A549 (cell line): Measurements from ENCODE around the gene ZBTB25. TPM values are rescaled to one million over a fixed set of nuclear protein-coding genes. Genes with fewer than 3 reads are reported as not detected.
"Not testable (repeated sequence)": the region's sequence is repeated elsewhere in the genome, so short reads cannot be mapped to it uniquely, and the experiment has no call there.

Source experiments
- ATAC-seq, 2 experiments: fragments of 200-7000 bp in 1 of 2; fragments of >200 bp in 1 of 2; cut with Nextera tagmentation in 1 of 2; cut with Tn5 transposase in 1 of 2; 3 replicates each; pipeline versions ENCODE4 v1.8.0 to v1.9.1; 2018 to 2020; ENCODE audit warnings: mild to moderate bottlenecking in 1 of 2, moderate library complexity in 1 of 2
- CTCF ChIA-PET: fragments of 300-600 bp; sonication (Branson Sonifier 250); formaldehyde crosslinking; extraction: SDS; loops from one replicate; lab custom pipeline; 2021; ENCODE audit warnings: antibody characterized with exemption, inconsistent platforms; lab: Yijun Ruan, JAX
- POLR2A ChIA-PET: fragments of 350-600 bp; formaldehyde crosslinking; extraction: SDS; loops from one replicate; lab custom pipeline; 2021; ENCODE audit warnings: antibody characterized with exemption, inconsistent platforms; lab: Yijun Ruan, JAX
- DNase-seq, 2 experiments: peaks; one replicate each; pipeline versions ENCODE4 v3.0.0 to v3.0.0-alpha.2; 2011 to 2016; ENCODE audit warnings: low read depth in 1 of 2, low spot score in 1 of 2
- FAIRE-seq: peaks from 2 replicates; lab custom pipeline; 2011; peaks lifted over from hg19 to GRCh38; lab: Jason Lieb, UNC
- H3K27ac ChIP-seq, 2 experiments: fragments of >200 bp; sonication (Bioruptor Twin); formaldehyde crosslinking; 3 replicates each; pipeline ENCODE4 v1.5.1; 2016 to 2017
- H3K4me1 ChIP-seq: fragments of >200 bp; sonication (Bioruptor Twin); formaldehyde crosslinking; 3 replicates; pipeline ENCODE4 v1.6.1; 2016
- H3K4me2 ChIP-seq: fragments of >200 bp; sonication (Bioruptor Twin); formaldehyde crosslinking; 3 replicates; pipeline ENCODE4 v1.6.1; 2016
- H3K4me3 ChIP-seq: fragments of >200 bp; sonication (Bioruptor Twin); formaldehyde crosslinking; 3 replicates; pipeline ENCODE4 v1.5.1; 2016
- H3K9me3 ChIP-seq: fragments of >200 bp; sonication (Bioruptor Twin); formaldehyde crosslinking; 3 replicates; pipeline ENCODE4 v1.6.1; 2016
- BCL3 ChIP-seq: fragments of >200 bp; sonication (Bioruptor Twin); formaldehyde crosslinking; IDR thresholded peaks from 3 replicates; pipeline ENCODE4 v1.6.1; 2016
- BHLHE40 ChIP-seq: IDR thresholded peaks from 2 replicates; pipeline ENCODE4 v1.6.1; 2012; ENCODE audit warnings: low read depth, low read length, inconsistent platforms
- CEBPB ChIP-seq, 2 experiments: fragments of >200 bp in 1 of 2; sonication (Bioruptor Twin) in 1 of 2; formaldehyde crosslinking in 1 of 2; IDR thresholded peaks; 2 replicates each; pipeline ENCODE4 v1.6.1; 2012 to 2016
- CHD4 ChIP-seq: fragments of 200-600 bp; sonication (generic); IDR thresholded peaks from 2 replicates; pipeline ENCODE4 v1.6.1; 2016; ENCODE audit warnings: antibody characterized with exemption, mild to moderate bottlenecking, borderline replicate concordance
- ESRRA ChIP-seq: fragments of 150-350 bp; IDR thresholded peaks from 2 replicates; pipeline ENCODE4 v1.6.1; 2014; ENCODE audit warnings: mild to moderate bottlenecking, low read length, borderline replicate concordance
- FOSB ChIP-seq: fragments of 250-450 bp; sonication (Bioruptor Pico); IDR thresholded peaks from 2 replicates; pipeline ENCODE4 v1.5.0; 2020; ENCODE audit warnings: mild to moderate bottlenecking, moderate library complexity
- FOSL2 ChIP-seq, 2 experiments: fragments of 450-650 bp in 1 of 2; fragments of >200 bp in 1 of 2; sonication (Bioruptor Twin) in 1 of 2; formaldehyde crosslinking; IDR thresholded peaks; 2 replicates each; pipeline versions ENCODE4 v1.5.0 to v1.6.1; 2016 to 2020; ENCODE audit warnings: mild to moderate bottlenecking in 1 of 2, moderate library complexity in 1 of 2
- FOXS1 ChIP-seq: fragments of 250-450 bp; sonication (Bioruptor Pico); IDR thresholded peaks from 2 replicates; pipeline ENCODE4 v1.5.0; 2020; ENCODE audit warnings: mild to moderate bottlenecking, moderate library complexity
- GATA3 ChIP-seq: IDR thresholded peaks from 2 replicates; pipeline ENCODE4 v1.6.1; 2012; ENCODE audit warnings: borderline replicate concordance
- HDAC2 ChIP-seq: fragments of 200-600 bp; sonication (generic); IDR thresholded peaks from 2 replicates; pipeline ENCODE4 v1.6.1; 2016
- HEYL ChIP-seq: fragments of 250-450 bp; sonication (Bioruptor Pico); IDR thresholded peaks from 2 replicates; pipeline ENCODE4 v1.8.0; 2021; ENCODE audit warnings: mild to moderate bottlenecking, moderate library complexity
- HOXA7 ChIP-seq: fragments of 250-450 bp; sonication (Bioruptor Pico); IDR thresholded peaks from 2 replicates; pipeline ENCODE4 v1.5.0; 2020; ENCODE audit warnings: mild to moderate bottlenecking, moderate library complexity
- KDM1A ChIP-seq: fragments of 200-600 bp; sonication (generic); IDR thresholded peaks from 2 replicates; pipeline ENCODE4 v1.6.1; 2016; ENCODE audit warnings: low read depth, mild to moderate bottlenecking
- MAFK ChIP-seq: fragments of 450-650 bp; IDR thresholded peaks from 2 replicates; pipeline ENCODE4 v1.6.1; 2014; ENCODE audit not compliant: partially characterized antibody
- NPAS2 ChIP-seq: fragments of 250-450 bp; sonication (Bioruptor Pico); IDR thresholded peaks from 2 replicates; pipeline ENCODE4 v1.8.0; 2022; ENCODE audit warnings: mild to moderate bottlenecking, moderate library complexity, borderline replicate concordance
- NR3C1 ChIP-seq: fragments of >200 bp; sonication (Bioruptor Twin); formaldehyde crosslinking; IDR thresholded peaks from 3 replicates; pipeline ENCODE4 v1.6.1; 2017
- PBX3 ChIP-seq: IDR thresholded peaks from 2 replicates; pipeline ENCODE4 v1.6.1; 2012
- POLR2A ChIP-seq: IDR thresholded peaks from 2 replicates; pipeline ENCODE4 v1.6.1; 2012; ENCODE audit warnings: mild to moderate bottlenecking, low read length
- RFX5 ChIP-seq: fragments of 450-650 bp; IDR thresholded peaks from 2 replicates; pipeline ENCODE4 v1.7.1; 2014; ENCODE audit warnings: antibody characterized with exemption, mild to moderate bottlenecking, moderate library complexity
- RNF2 ChIP-seq: fragments of 200-600 bp; sonication (generic); IDR thresholded peaks from 2 replicates; pipeline ENCODE4 v1.6.1; 2016; ENCODE audit warnings: low read depth, mild to moderate bottlenecking, antibody characterized with exemption, moderate library complexity, borderline replicate concordance
- WGBS: methylation state at CpG from one replicate; pipeline ENCODE4 v1.1.6; 2017; ENCODE audit errors: missing lambda C conversion rate; 5-methylcytosine and 5-hydroxymethylcytosine counted together
- polyA plus RNA-seq, 4 experiments: library from polyadenylated mRNA; depleted of rRNA in 3 of 4; stranded (reverse); fragments of >200 nt; fragmentation: RNase III in 1 of 4; extraction: RNeasy Plus Mini Kit Qiagen cat#74134 plus additional on column Dnase treatment in 1 of 4; gene quantifications; 2 replicates in 3 of 4; 3 replicates in 1 of 4; pipeline ENCODE4 v1.2.3, GENCODE V29; 2011 to 2017
- TF ChIP-seq, protein P1 (sequence below): fragments of >200 bp; sonication (Bioruptor Twin); formaldehyde crosslinking; IDR thresholded peaks from 2 replicates; pipeline ENCODE4 v1.6.1; 2016
- TF ChIP-seq, protein P2 (sequence below): fragments of 250-450 bp; sonication (Bioruptor Pico); IDR thresholded peaks from 2 replicates; pipeline ENCODE4 v1.5.0; 2021; ENCODE audit warnings: mild to moderate bottlenecking, moderate library complexity, borderline replicate concordance

ZBTB25 gene
- polyA plus RNA-seq, 2 of the 4 experiments (the other 2 are of a cell fraction) = 5.4 to 15.0 TPM

DNA sequence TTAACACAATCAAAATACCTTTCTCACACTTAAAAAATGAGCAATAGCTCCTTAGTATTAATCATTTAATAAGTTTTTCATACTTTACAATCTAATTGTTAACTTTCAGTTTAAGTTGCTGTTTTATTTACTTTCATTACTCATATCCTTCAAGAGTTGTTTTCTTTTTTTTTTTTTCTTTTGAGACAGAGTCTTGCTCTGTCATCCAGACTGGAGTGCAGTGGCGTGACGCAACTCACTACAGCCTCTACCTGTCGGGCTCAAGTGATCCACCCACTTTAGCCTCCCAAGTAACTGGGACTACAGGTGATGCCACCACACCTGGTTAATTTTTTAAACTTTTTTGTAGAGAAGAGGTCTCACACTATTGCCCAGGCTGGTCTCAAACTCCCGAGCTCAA is 17.1 kb upstream of the ZBTB25 start:
- 73% methylated on average over 4 of the region's 4 CpGs for WGBS
- FAIRE-seq = no peak
- ChIA-PET POLR2A (interaction anchor here (1.4 kb wide), 1 partner anchor 16 kb away, joined by 4 read pairs; the partner anchor contains the start of gene ZBTB1), CTCF (interaction anchor here (1.2 to 4.9 kb wide), 4 partner anchors 10 to 151 kb away, joined by 3 to 29 read pairs (median 8); partner anchors contain the start of gene HSPA2)
- Histone ChIP-seq H3K9me3 (no peaks in the 10 kb centered on the region), H3K4me1 (peaks cover 38% of the 10 kb centered on the region), H3K4me3 (no peak overlapping the region), H3K27ac (no peak overlapping the region), H3K4me2 (peak overlapping the region; percentile 40; the same call in 2 of the 3 replicates)
- peak; percentile 45 to 59; a peak in 3 of 6 replicates for ATAC-seq
- TF ChIP-seq FOSL2 (IDR thresholded peaks at IDR 0.05) = no peak
- 0 out of 2 replicates have a peak, but pooled peaks have one; percentile 4 for TF ChIP-seq FOSL2 (CRISPR knock-in tag; IDR thresholded peaks at IDR 0.05)
- TF ChIP-seq CEBPB (IDR thresholded peaks at IDR 0.05) = peak; percentile 39 to 77; a peak in 3 of 4 replicates
- no peak for TF ChIP-seq BHLHE40
- TF ChIP-seq FOSB (CRISPR knock-in tag) = no peak
- no peak for TF ChIP-seq FOXS1
- DNase-seq = peak in 1 of 2 experiments; percentile 42

- POLR2A ChIA-PET = interaction anchor here (0.8 to 1.4 kb wide), 2 partner anchors 13 to 22 kb away, joined by 4 to 6 read pairs; partner anchors contain the start of genes HSPA2 and ZBTB1
- 88% methylated on average over 4 of the region's 4 CpGs for WGBS
- no peak overlapping the region for H3K27ac ChIP-seq
- DNase-seq (no peak), ATAC-seq (no peak), FAIRE-seq (no peak)
- CTCF ChIA-PET = interaction anchor here (0.6 to 1.4 kb wide), 5 partner anchors 12 to 373 kb away, joined by 3 to 5 read pairs (median 3); partner anchors contain the start of gene HSPA2
- TF ChIP-seq NR3C1 (no peak), HDAC2 (no peak), HEYL (CRISPR knock-in tag) (no peak), RFX5 (no peak), ESRRA (no peak), CEBPB (IDR thresholded peaks at IDR 0.05) (no peak), KDM1A (no peak), PBX3 (no peak), NPAS2 (no peak), HOXA7 (CRISPR knock-in tag) (no peak), BCL3 (no peak), RNF2 (no peak), CHD4 (no peak), FOXS1 (no peak), POLR2A (no peak), GATA3 (no peak), MAFK (no peak), FOSB (CRISPR knock-in tag) (no peak)
- TF ChIP-seq, protein P1, sequence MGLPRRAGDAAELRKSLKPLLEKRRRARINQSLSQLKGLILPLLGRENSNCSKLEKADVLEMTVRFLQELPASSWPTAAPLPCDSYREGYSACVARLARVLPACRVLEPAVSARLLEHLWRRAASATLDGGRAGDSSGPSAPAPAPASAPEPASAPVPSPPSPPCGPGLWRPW = no peak
- TF ChIP-seq, protein P2, sequence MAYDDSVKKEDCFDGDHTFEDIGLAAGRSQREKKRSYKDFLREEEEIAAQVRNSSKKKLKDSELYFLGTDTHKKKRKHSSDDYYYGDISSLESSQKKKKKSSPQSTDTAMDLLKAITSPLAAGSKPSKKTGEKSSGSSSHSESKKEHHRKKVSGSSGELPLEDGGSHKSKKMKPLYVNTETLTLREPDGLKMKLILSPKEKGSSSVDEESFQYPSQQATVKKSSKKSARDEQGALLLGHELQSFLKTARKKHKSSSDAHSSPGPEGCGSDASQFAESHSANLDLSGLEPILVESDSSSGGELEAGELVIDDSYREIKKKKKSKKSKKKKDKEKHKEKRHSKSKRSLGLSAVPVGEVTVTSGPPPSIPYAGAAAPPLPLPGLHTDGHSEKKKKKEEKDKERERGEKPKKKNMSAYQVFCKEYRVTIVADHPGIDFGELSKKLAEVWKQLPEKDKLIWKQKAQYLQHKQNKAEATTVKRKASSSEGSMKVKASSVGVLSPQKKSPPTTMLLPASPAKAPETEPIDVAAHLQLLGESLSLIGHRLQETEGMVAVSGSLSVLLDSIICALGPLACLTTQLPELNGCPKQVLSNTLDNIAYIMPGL (CRISPR knock-in tag) = no peak
- peaks cover 39% of the 10 kb centered on the region for H3K4me1 ChIP-seq
- H3K9me3 ChIP-seq = no peaks in the 10 kb centered on the region
- no peak overlapping the region for H3K4me2 ChIP-seq
- H3K4me3 ChIP-seq = no peak overlapping the region
These were observed 14.6 kb upstream of the ZBTB25 start for GRCh38 chr14:64518229-64518628.

GRCh38 chr14:64517667-64518066 is 14.0 kb upstream of the ZBTB25 start:
- peaks cover 44% of the 10 kb centered on the region for H3K4me1 ChIP-seq

More at GRCh38 chr14:64517667-64518066, 14.0 kb upstream of the ZBTB25 start:
- not testable (repeated sequence) for FAIRE-seq, ATAC-seq, DNase-seq, H3K9me3 ChIP-seq, H3K4me2 ChIP-seq, H3K4me3 ChIP-seq, H3K27ac ChIP-seq
- WGBS = 84% methylated on average over 6 of the region's 6 CpGs
- ChIA-PET CTCF (interaction anchor here (1.4 kb wide), 1 partner anchor 374 kb away, joined by 4 read pairs; no protein-coding TSS in a partner anchor), POLR2A (interaction anchor here (1.4 kb wide), 1 partner anchor 13 kb away, joined by 6 read pairs; the partner anchor contains the start of gene ZBTB1)
